Measurements from ENCODE around the gene DGLUCY. TPM values are rescaled to one million over a fixed set of nuclear protein-coding genes. Genes with fewer than 3 reads are reported as not detected.
"Not testable (repeated sequence)": the region's sequence is repeated elsewhere in the genome, so short reads cannot be mapped to it uniquely, and the experiment has no call there.

DGLUCY gene
- total RNA-seq, 1 experiment from 2014 or later, result 54.8 TPM

- Histone ChIP-seq H3K4me3 (ENCODE audit: low read depth, low read length) (no peak overlapping the region), H3K36me3 (ENCODE audit: control insufficient read depth, insufficient read depth, low read length) (no peaks in the 10 kb centered on the region), H3K4me1 (peaks cover 16% of the 10 kb centered on the region), H3K27me3 (replicated peaks; ENCODE audit: control insufficient read depth, insufficient read depth, low read length) (no peaks in the 10 kb centered on the region), H3K9me3 (no peaks in the 10 kb centered on the region)
- no TSS peak for BruUV-seq (replicated peaks)
- Mint-ChIP-seq H3K4me3 (ENCODE audit: unreplicated experiment) (no peak overlapping the region), H3K27ac (ENCODE audit: unreplicated experiment) (peak overlapping the region; percentile 25), H3K9me3 (ENCODE audit: unreplicated experiment) (no peaks in the 10 kb centered on the region), H3K4me1 (ENCODE audit: low read depth, unreplicated experiment) (peaks cover 18% of the 10 kb centered on the region), H3K36me3 (ENCODE audit: insufficient read depth, unreplicated experiment) (no peaks in the 10 kb centered on the region), H3K27me3 (ENCODE audit: insufficient read depth, unreplicated experiment) (no peaks in the 10 kb centered on the region)
- CTCF ChIA-PET, result no interaction called here
- intact Hi-C loops (cut with micrococcal nuclease; ENCODE audit: unreplicated experiment), result no loop called here
- POLR2A ChIA-PET, result interaction anchor here (1.4 kb wide), 1 partner anchor 29 kb away, joined by 4 read pairs; the partner anchor contains the start of gene RPS6KA5
- TF ChIP-seq, protein P1, sequence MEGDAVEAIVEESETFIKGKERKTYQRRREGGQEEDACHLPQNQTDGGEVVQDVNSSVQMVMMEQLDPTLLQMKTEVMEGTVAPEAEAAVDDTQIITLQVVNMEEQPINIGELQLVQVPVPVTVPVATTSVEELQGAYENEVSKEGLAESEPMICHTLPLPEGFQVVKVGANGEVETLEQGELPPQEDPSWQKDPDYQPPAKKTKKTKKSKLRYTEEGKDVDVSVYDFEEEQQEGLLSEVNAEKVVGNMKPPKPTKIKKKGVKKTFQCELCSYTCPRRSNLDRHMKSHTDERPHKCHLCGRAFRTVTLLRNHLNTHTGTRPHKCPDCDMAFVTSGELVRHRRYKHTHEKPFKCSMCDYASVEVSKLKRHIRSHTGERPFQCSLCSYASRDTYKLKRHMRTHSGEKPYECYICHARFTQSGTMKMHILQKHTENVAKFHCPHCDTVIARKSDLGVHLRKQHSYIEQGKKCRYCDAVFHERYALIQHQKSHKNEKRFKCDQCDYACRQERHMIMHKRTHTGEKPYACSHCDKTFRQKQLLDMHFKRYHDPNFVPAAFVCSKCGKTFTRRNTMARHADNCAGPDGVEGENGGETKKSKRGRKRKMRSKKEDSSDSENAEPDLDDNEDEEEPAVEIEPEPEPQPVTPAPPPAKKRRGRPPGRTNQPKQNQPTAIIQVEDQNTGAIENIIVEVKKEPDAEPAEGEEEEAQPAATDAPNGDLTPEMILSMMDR (IDR thresholded peaks at IDR 0.05; ENCODE audit: insufficient read depth in 1 of 2, low read depth in 1 of 2, low read length in 1 of 2, severe bottlenecking in 1 of 2, unreplicated experiment in 1 of 2), result no peak
- DNase-seq, result no peak
These were observed 23.8 kb upstream of the DGLUCY start for GRCh38 chr14:91089958-91090535.

DNA sequence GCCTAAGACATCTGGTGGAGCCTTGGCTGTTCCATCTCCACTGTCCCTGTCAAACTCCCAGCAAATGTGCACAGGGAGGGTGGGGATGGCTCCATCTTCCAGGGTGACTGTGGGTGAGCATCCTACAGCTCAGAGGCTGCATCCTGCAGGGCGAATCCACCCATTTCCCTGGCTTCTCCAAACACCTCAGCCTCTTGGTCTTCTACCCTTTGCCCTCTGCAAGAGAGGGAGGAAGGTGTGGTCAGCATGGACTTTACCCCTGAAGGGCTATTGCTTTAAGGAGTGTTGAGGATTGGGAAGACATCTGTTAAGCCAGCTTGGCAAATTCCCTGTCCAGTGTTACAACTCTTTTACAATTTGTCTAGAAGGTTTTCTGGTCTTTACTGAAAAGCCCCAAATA is 23.1 kb upstream of the DGLUCY start:
- DNase-seq, result no peak
- no peaks in the 10 kb centered on the region for H3K36me3 ChIP-seq (ENCODE audit: control insufficient read depth, insufficient read depth, low read length)
- TF ChIP-seq, protein P1 (IDR thresholded peaks at IDR 0.05; ENCODE audit: insufficient read depth in 1 of 2, low read depth in 1 of 2, low read length in 1 of 2, severe bottlenecking in 1 of 2, unreplicated experiment in 1 of 2), result no peak
- Mint-ChIP-seq H3K4me1 (ENCODE audit: low read depth, unreplicated experiment) (peaks cover 18% of the 10 kb centered on the region), H3K27me3 (ENCODE audit: insufficient read depth, unreplicated experiment) (no peaks in the 10 kb centered on the region), H3K36me3 (ENCODE audit: insufficient read depth, unreplicated experiment) (no peaks in the 10 kb centered on the region), H3K9me3 (ENCODE audit: unreplicated experiment) (no peaks in the 10 kb centered on the region), H3K4me3 (ENCODE audit: unreplicated experiment) (no peak overlapping the region), H3K27ac (ENCODE audit: unreplicated experiment) (peak overlapping the region; percentile 25)
- POLR2A ChIA-PET, result interaction anchor here (1.4 kb wide), 1 partner anchor 30 kb away, joined by 4 read pairs; the partner anchor contains the start of gene RPS6KA5
- intact Hi-C loops (cut with micrococcal nuclease; ENCODE audit: unreplicated experiment), result no loop called here
- no peaks in the 10 kb centered on the region for H3K9me3 ChIP-seq
- CTCF ChIA-PET, result no interaction called here
- BruUV-seq (replicated peaks), result no TSS peak
- H3K27me3 ChIP-seq (replicated peaks; ENCODE audit: control insufficient read depth, insufficient read depth, low read length), result no peaks in the 10 kb centered on the region
- H3K4me3 ChIP-seq (ENCODE audit: low read depth, low read length), result no peak overlapping the region
- H3K4me1 ChIP-seq, result peaks cover 16% of the 10 kb centered on the region

DNA sequence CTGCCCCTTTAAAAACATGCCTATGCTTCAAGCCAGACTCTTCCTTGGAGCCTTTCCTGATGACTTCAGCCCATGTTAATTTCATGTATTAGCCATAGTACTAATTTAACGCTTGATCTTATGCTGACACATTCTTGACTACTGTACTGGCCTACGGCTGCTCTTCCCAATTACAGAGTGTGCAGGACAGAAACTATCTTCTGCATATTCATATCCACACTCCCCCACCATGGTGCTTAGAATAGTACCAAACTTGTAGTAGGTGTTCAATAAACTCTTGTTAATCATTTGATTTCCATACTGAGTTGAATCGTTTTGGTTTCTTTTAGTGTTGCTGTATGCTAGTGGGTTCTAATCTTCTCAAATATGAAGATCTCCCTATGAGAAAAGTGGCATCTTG is 21.8 kb upstream of the DGLUCY start:
- peaks cover 18% of the 10 kb centered on the region for H3K4me1 Mint-ChIP-seq (ENCODE audit: low read depth, unreplicated experiment)
- ChIA-PET POLR2A (no interaction called here), CTCF (no interaction called here)
- intact Hi-C loops (cut with micrococcal nuclease; ENCODE audit: unreplicated experiment), result no loop called here
- H3K27me3 Mint-ChIP-seq (ENCODE audit: insufficient read depth, unreplicated experiment), result no peaks in the 10 kb centered on the region
- no peak overlapping the region for H3K4me3 ChIP-seq (ENCODE audit: low read depth, low read length)
- H3K27me3 ChIP-seq (replicated peaks; ENCODE audit: control insufficient read depth, insufficient read depth, low read length), result no peaks in the 10 kb centered on the region
- TF ChIP-seq, protein P1 (IDR thresholded peaks at IDR 0.05; ENCODE audit: insufficient read depth in 1 of 2, low read depth in 1 of 2, low read length in 1 of 2, severe bottlenecking in 1 of 2, unreplicated experiment in 1 of 2), result no peak
- no peaks in the 10 kb centered on the region for H3K9me3 ChIP-seq
- H3K27ac Mint-ChIP-seq (ENCODE audit: unreplicated experiment), result no peak overlapping the region
- DNase-seq, result no peak
- no peaks in the 10 kb centered on the region for H3K36me3 Mint-ChIP-seq (ENCODE audit: insufficient read depth, unreplicated experiment)
- H3K9me3 Mint-ChIP-seq (ENCODE audit: unreplicated experiment), result no peaks in the 10 kb centered on the region
- BruUV-seq (replicated peaks), result no TSS peak
- H3K4me1 ChIP-seq, result peaks cover 16% of the 10 kb centered on the region
- H3K4me3 Mint-ChIP-seq (ENCODE audit: unreplicated experiment), result no peak overlapping the region
- no peaks in the 10 kb centered on the region for H3K36me3 ChIP-seq (ENCODE audit: control insufficient read depth, insufficient read depth, low read length)

GRCh38 chr14:91093743-91094472 is 20.0 kb upstream of the DGLUCY start:
- peaks cover 13% of the 10 kb centered on the region for H3K4me1 Mint-ChIP-seq (ENCODE audit: low read depth, unreplicated experiment)
- POLR2A ChIA-PET, result not testable (repeated sequence)

More at GRCh38 chr14:91093743-91094472, 20.0 kb upstream of the DGLUCY start:
- intact Hi-C loops (cut with micrococcal nuclease; ENCODE audit: unreplicated experiment); CTCF ChIA-PET; DNase-seq; H3K4me3 Mint-ChIP-seq (ENCODE audit: unreplicated experiment); BruUV-seq (replicated peaks); H3K4me3 ChIP-seq (ENCODE audit: low read depth, low read length); H3K36me3 Mint-ChIP-seq (ENCODE audit: insufficient read depth, unreplicated experiment); H3K36me3 ChIP-seq (ENCODE audit: control insufficient read depth, insufficient read depth, low read length); H3K27ac Mint-ChIP-seq (ENCODE audit: unreplicated experiment); H3K9me3 Mint-ChIP-seq (ENCODE audit: unreplicated experiment); H3K27me3 ChIP-seq (replicated peaks; ENCODE audit: control insufficient read depth, insufficient read depth, low read length); H3K9me3 ChIP-seq; H3K27me3 Mint-ChIP-seq (ENCODE audit: insufficient read depth, unreplicated experiment): not testable (repeated sequence)
- peaks cover 16% of the 10 kb centered on the region for H3K4me1 ChIP-seq

All from Caco-2 (cell line).